Measurements from ENCODE around the gene AGPAT1. TPM values are rescaled to one million over a fixed set of nuclear protein-coding genes. Genes with fewer than 3 reads are reported as not detected.

The AGPAT1 gene
- total RNA-seq, 1 experiment from 2014 or later, result 37.8 TPM

DNA sequence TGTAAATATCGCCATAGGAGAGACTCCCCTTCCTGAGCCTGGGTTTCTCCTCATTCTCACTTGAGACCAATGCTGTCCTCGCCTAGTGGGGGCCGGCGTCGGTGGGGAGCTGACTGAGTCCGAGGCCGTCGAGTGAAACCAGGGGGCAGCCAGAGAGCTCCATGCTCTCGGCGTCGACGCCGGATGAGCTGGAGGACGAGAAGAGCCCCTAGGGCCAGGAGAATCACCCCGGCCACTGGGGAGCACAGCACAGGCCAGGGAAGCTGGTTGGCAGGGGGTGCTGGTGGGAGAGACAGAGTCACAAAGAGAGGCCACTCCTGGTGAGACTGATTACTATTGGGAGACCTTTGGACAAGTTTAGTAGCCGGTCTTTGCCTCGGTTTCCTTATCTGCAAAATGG is 23.0 kb upstream of the AGPAT1 start:
- CTCF ChIA-PET, result no interaction called here

DNA sequence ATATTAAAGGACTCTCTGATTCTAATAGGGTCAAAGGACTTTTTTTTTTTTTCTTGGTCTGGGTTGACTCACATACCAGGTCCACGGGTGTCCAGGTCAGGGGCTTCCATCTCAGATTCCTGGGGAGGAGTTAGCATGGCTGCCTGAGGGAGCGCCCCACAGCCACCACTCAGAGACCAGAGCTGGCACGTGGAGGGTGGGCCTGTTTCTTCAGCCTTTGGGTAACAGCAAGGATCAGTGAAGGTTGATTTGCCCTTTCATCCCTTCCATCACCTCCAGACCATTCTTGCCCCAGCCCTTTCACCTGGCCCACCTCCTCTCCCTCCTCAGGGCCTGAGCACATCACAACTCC is 22.4 kb upstream of the AGPAT1 start:
- POLR2A ChIA-PET, result interaction anchor here (0.6 to 1.5 kb wide), 5 partner anchors 10 to 773 kb away, joined by 3 to 7 read pairs (median 4); partner anchors contain the start of gene ATF6B
- BruUV-seq (replicated peaks), result no TSS peak
- Mint-ChIP-seq H3K27me3 (ENCODE audit: insufficient read depth, unreplicated experiment) (peaks cover 4% of the 10 kb centered on the region), H3K9me3 (ENCODE audit: unreplicated experiment) (no peaks in the 10 kb centered on the region), H3K27ac (ENCODE audit: low read depth, unreplicated experiment) (no peak overlapping the region), H3K4me1 (ENCODE audit: insufficient read depth, unreplicated experiment) (peaks cover 12% of the 10 kb centered on the region), H3K36me3 (ENCODE audit: insufficient read depth, unreplicated experiment) (no peaks in the 10 kb centered on the region), H3K4me3 (ENCODE audit: unreplicated experiment) (no peak overlapping the region)
- CTCF ChIA-PET, result no interaction called here
- no peak for DNase-seq (ENCODE audit: unreplicated experiment)
- TF ChIP-seq, protein P1, sequence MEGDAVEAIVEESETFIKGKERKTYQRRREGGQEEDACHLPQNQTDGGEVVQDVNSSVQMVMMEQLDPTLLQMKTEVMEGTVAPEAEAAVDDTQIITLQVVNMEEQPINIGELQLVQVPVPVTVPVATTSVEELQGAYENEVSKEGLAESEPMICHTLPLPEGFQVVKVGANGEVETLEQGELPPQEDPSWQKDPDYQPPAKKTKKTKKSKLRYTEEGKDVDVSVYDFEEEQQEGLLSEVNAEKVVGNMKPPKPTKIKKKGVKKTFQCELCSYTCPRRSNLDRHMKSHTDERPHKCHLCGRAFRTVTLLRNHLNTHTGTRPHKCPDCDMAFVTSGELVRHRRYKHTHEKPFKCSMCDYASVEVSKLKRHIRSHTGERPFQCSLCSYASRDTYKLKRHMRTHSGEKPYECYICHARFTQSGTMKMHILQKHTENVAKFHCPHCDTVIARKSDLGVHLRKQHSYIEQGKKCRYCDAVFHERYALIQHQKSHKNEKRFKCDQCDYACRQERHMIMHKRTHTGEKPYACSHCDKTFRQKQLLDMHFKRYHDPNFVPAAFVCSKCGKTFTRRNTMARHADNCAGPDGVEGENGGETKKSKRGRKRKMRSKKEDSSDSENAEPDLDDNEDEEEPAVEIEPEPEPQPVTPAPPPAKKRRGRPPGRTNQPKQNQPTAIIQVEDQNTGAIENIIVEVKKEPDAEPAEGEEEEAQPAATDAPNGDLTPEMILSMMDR (IDR thresholded peaks at IDR 0.05; ENCODE audit: unreplicated experiment), result no peak
- intact Hi-C loops (cut with micrococcal nuclease), result no loop called here

More for the DNA sequence above, 23.0 kb upstream of the AGPAT1 start:
- TF ChIP-seq, protein P1 (IDR thresholded peaks at IDR 0.05; ENCODE audit: unreplicated experiment), result no peak
- H3K9me3 Mint-ChIP-seq (ENCODE audit: unreplicated experiment), result no peaks in the 10 kb centered on the region
- peaks cover 8% of the 10 kb centered on the region for H3K4me1 Mint-ChIP-seq (ENCODE audit: insufficient read depth, unreplicated experiment)
- no TSS peak for BruUV-seq (replicated peaks)
- intact Hi-C loops (cut with micrococcal nuclease), result no loop called here
- peaks cover 9% of the 10 kb centered on the region for H3K27me3 Mint-ChIP-seq (ENCODE audit: insufficient read depth, unreplicated experiment)
- no peak for DNase-seq (ENCODE audit: unreplicated experiment)
- POLR2A ChIA-PET, result interaction anchor here (1.3 kb wide), 1 partner anchor 21 kb away, joined by 4 read pairs; no protein-coding TSS in a partner anchor
- H3K36me3 Mint-ChIP-seq (ENCODE audit: insufficient read depth, unreplicated experiment), result no peaks in the 10 kb centered on the region
- no peak overlapping the region for H3K4me3 Mint-ChIP-seq (ENCODE audit: unreplicated experiment)
- no peak overlapping the region for H3K27ac Mint-ChIP-seq (ENCODE audit: low read depth, unreplicated experiment)

DNA sequence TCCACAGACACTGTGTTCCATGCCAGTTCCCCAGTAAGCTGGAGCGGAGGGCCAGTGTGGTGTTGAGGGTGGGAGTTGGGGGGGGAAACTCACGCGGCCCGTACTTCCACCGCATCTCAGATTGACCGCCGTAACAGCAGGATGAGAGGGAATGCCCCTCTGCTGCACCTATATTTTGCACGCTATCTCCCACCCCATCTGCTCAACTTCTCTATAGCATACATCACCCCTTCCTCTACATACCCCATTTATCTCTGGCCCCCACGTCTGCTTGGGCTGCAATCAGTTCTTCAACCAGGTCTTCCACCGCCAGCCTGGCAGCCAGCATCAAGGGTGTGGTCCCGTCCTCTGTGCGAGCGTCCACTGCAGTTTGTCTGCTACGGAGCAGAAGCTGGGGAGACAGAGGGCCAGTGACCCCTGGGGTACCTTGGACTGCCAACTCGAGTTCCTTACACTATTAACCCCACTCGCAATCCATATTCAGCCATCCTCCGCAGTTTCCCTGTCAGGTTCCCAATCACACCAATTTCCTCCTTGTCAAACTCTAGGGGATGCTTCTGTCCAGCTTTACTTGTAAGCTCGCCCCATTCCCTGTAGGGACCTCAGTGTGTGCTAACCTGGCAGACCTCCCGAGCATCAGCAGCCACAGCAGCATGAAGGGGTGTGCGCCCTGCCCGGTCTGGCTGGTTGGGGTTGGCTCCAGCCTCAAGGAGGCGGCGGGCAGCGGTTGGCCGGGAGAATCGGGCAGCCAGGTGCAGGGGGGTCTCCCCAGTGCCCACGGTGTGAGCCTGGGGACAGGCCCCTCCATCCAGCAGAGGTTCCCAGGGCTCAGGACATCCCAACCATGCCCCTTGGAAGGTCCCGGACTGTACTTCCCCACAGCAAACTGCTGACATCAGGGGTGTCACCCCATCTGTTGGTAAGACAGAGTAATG is 21.1 kb upstream of the AGPAT1 start:
- intact Hi-C loops (cut with micrococcal nuclease), result no loop called here
- no TSS peak for BruUV-seq (replicated peaks)

More for the DNA sequence above, 21.1 kb upstream of the AGPAT1 start:
- DNase-seq (ENCODE audit: unreplicated experiment), result no peak
- ChIA-PET POLR2A (interaction anchor here (0.7 to 5.9 kb wide), 7 partner anchors 7 to 1075 kb away, joined by 3 to 112 read pairs (median 5); partner anchors contain the start of genes AGPAT1, ATF6B, RNF5 and RPS18), CTCF (interaction anchor here (0.6 to 0.7 kb wide), 2 partner anchors 15 to 940 kb away, joined by 3 to 4 read pairs; no protein-coding TSS in a partner anchor)
- Mint-ChIP-seq H3K4me1 (ENCODE audit: insufficient read depth, unreplicated experiment) (peaks cover 12% of the 10 kb centered on the region), H3K36me3 (ENCODE audit: insufficient read depth, unreplicated experiment) (no peaks in the 10 kb centered on the region), H3K9me3 (ENCODE audit: unreplicated experiment) (no peaks in the 10 kb centered on the region), H3K27me3 (ENCODE audit: insufficient read depth, unreplicated experiment) (no peaks in the 10 kb centered on the region), H3K27ac (ENCODE audit: low read depth, unreplicated experiment) (peak overlapping the region; percentile 98), H3K4me3 (ENCODE audit: unreplicated experiment) (peak overlapping the region; percentile 93)
- TF ChIP-seq, protein P1 (IDR thresholded peaks at IDR 0.05; ENCODE audit: unreplicated experiment), result no peak
